Chondrocyte (in vitro differentiated cells): ENCODE results near the gene SMG7. TPM values are rescaled to one million over a fixed set of nuclear protein-coding genes. Genes with fewer than 3 reads are reported as not detected.

Experiments
- DNase-seq: peaks from one replicate; pipeline ENCODE4 v3.0.0; 2021; ENCODE audit warnings: mixed read lengths, low spot score
- H3K27ac Mint-ChIP-seq: one replicate; pipeline ENCODE4 v1.8.0; 2021; ENCODE audit warnings: mild to moderate bottlenecking, moderate library complexity, mixed read lengths; ENCODE audit not compliant: unreplicated experiment
- H3K27me3 Mint-ChIP-seq: 2 replicates; pipeline ENCODE4 v1.8.0; 2021; ENCODE audit warnings: low read depth, mixed read lengths
- H3K36me3 Mint-ChIP-seq: 2 replicates; pipeline ENCODE4 v1.8.0; 2021; ENCODE audit warnings: low read depth, mixed read lengths
- H3K4me1 Mint-ChIP-seq: 2 replicates; pipeline ENCODE4 v1.8.0; 2021; ENCODE audit warnings: low read depth, mild to moderate bottlenecking, mixed read lengths
- H3K4me3 Mint-ChIP-seq: one replicate; pipeline ENCODE4 v1.8.0; 2021; ENCODE audit warnings: mild to moderate bottlenecking, moderate library complexity, mixed read lengths; ENCODE audit not compliant: unreplicated experiment
- H3K9me3 Mint-ChIP-seq: 2 replicates; pipeline ENCODE4 v1.8.0; 2021; ENCODE audit warnings: low read depth, mixed read lengths
- total RNA-seq: library from RNA; stranded (reverse); gene quantifications from 3 replicates; pipeline ENCODE4 v1.2.1, GENCODE V29; 2021
- TF ChIP-seq, protein P1 (sequence below): fragments of 200-600 bp; sonication (generic); IDR thresholded peaks from 2 replicates; pipeline ENCODE4 v1.5.0; 2021; ENCODE audit warnings: antibody characterized with exemption, mild to moderate bottlenecking, moderate library complexity

Gene SMG7
- total RNA-seq, 1 donor from 2014 or later = 49.4 TPM

DNA sequence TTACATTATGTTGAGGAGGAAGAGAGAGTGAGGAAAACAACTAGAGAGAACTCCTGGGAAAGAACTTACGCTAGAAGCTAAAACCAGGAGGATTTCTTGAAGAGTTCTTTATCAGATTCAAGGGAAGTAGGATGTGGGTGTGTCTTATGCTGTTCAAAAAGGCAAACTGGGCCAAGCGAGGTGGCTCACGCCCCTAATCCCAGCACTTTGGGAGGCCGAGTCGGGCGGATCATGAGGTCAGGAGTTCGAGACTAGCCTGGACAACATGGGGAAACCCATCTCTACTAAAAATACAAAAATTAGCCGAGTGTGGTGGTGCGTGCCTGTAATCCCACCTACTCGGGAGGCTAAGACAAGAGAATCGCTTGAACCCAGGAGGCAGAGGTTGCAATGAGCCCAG lies 23.1 kb downstream of the SMG7 start:
- no peak for DNase-seq
- no peak overlapping the region for H3K4me3 Mint-ChIP-seq
- H3K27ac Mint-ChIP-seq = no peak overlapping the region
- no peaks in the 10 kb centered on the region for H3K27me3 Mint-ChIP-seq
- peaks cover 9% of the 10 kb centered on the region for H3K4me1 Mint-ChIP-seq
- TF ChIP-seq, protein P1, sequence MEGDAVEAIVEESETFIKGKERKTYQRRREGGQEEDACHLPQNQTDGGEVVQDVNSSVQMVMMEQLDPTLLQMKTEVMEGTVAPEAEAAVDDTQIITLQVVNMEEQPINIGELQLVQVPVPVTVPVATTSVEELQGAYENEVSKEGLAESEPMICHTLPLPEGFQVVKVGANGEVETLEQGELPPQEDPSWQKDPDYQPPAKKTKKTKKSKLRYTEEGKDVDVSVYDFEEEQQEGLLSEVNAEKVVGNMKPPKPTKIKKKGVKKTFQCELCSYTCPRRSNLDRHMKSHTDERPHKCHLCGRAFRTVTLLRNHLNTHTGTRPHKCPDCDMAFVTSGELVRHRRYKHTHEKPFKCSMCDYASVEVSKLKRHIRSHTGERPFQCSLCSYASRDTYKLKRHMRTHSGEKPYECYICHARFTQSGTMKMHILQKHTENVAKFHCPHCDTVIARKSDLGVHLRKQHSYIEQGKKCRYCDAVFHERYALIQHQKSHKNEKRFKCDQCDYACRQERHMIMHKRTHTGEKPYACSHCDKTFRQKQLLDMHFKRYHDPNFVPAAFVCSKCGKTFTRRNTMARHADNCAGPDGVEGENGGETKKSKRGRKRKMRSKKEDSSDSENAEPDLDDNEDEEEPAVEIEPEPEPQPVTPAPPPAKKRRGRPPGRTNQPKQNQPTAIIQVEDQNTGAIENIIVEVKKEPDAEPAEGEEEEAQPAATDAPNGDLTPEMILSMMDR = no peak
- H3K36me3 Mint-ChIP-seq = peaks cover 2% of the 10 kb centered on the region
- no peaks in the 10 kb centered on the region for H3K9me3 Mint-ChIP-seq

DNA sequence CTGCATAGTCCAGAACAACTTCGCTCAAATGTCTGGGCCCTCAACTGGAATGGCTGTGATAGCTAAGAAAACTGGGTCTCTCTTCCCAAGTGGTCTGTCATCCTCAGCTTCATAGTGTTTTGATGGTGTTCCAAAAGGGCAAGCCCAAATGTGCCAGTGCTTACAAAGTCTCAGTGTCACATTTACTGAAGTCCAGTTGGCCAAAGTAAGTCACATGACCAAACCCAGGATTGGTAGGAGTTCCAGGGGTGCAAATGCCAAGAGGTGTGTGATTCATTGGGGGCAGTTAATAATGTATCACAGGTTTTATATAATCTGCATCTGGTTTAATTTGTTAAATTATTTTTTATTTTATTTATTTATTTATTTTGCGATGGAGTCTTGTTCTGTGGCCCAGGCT lies 24.9 kb downstream of the SMG7 start:
- TF ChIP-seq, protein P1 = no peak
- Mint-ChIP-seq H3K4me3 (no peak overlapping the region), H3K36me3 (peaks cover 2% of the 10 kb centered on the region), H3K27ac (no peak overlapping the region), H3K4me1 (peaks cover 9% of the 10 kb centered on the region), H3K27me3 (no peaks in the 10 kb centered on the region), H3K9me3 (no peaks in the 10 kb centered on the region)
- DNase-seq = no peak

DNA sequence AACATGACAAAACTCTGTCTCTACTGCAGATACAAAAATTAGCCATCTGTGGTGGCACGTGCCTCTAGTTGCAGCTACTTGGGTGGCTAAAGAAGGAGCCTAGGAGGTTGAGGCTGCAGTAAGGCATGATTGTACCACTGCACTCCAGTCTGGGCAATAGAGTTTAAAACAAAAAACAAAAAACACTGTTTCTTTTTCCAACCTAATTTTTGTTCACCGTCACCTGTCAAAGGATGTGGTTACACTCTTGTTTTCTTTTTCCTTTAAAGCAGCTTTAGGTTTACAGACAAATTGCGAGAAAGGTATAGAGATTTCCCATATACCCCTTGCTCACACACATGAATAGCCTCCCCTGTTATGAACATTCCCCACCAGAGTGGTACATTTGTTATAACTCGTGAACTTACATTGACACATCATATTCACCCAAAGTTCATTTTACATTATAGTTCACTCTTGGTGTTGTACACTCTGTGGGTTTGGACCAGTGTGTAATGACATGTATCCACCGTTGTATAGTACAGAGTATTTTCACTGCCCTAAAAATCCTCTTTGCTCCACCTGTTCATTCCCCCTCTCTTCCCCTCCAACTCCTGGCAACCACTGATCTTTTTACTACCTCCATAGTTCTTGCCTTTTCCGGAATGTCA lies 26.2 kb downstream of the SMG7 start:
- no peak overlapping the region for H3K27ac Mint-ChIP-seq
- no peaks in the 10 kb centered on the region for H3K27me3 Mint-ChIP-seq
- H3K9me3 Mint-ChIP-seq = no peaks in the 10 kb centered on the region
- no peak for DNase-seq
- TF ChIP-seq, protein P1 = no peak
- H3K36me3 Mint-ChIP-seq = peaks cover 2% of the 10 kb centered on the region
- H3K4me1 Mint-ChIP-seq = peaks cover 6% of the 10 kb centered on the region
- H3K4me3 Mint-ChIP-seq = no peak overlapping the region

DNA sequence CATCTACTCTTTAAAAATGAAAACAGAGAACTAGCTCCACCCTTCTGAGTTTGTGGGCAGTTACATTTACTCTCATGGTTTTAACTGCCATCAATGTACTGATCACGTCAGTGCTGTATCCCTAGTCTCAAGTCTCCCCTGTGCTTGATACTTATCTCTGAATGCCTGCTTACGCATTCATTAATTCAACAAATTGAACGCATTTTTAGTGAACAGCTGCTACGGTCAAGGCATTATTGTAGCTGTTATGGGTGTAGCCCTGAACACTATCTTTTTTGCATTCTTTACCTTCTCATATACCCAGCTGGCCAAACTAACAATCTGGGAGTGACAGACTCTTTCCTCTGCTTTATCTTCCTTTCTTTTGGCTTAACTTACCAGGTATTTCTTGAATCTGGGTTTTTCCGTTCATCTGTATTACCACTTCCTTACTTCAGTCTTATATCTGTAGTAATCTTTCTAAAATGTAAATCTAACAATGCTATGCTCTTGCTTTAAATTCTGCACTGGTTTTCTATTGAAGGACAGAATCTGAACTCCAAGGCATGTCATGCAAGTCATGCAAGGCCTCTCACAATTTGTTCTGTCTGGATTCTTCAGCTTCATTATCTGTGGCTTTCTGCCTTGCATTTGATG lies 33.3 kb downstream of the SMG7 start:
- Mint-ChIP-seq H3K36me3 (no peaks in the 10 kb centered on the region), H3K27ac (no peak overlapping the region), H3K9me3 (no peaks in the 10 kb centered on the region), H3K4me1 (no peaks in the 10 kb centered on the region), H3K4me3 (no peak overlapping the region), H3K27me3 (no peaks in the 10 kb centered on the region)
- TF ChIP-seq, protein P1 = no peak
- no peak for DNase-seq

DNA sequence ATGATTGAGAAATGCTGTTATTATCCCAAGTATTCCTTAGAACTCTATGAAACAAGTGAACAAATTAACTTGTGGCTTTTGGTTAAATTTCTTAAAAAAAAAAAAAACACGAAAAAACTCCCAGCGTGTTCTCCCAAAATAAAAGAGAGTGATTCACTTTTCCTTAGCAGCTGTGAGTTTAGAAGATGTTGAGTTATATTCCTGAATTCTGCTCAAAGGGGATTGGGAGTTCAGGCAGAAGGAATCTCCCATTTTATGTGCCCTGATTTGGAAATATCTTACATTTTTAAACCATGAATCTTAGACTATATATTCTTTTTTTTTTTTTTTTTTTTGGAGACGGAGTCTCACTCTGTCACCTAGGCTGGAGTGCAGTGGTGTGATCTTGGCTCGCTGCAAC lies 34.3 kb downstream of the SMG7 start:
- no peaks in the 10 kb centered on the region for H3K9me3 Mint-ChIP-seq
- no peak overlapping the region for H3K4me3 Mint-ChIP-seq
- H3K36me3 Mint-ChIP-seq = no peaks in the 10 kb centered on the region
- DNase-seq = no peak
- H3K27ac Mint-ChIP-seq = no peak overlapping the region
- TF ChIP-seq, protein P1 = no peak
- H3K4me1 Mint-ChIP-seq = no peaks in the 10 kb centered on the region
- no peaks in the 10 kb centered on the region for H3K27me3 Mint-ChIP-seq
